Panc1 (cell line): ENCODE measurements around the gene XG.

ENCODE experiments used
- CTCF ChIP-seq: fragments of 450-650 bp; IDR thresholded peaks from 2 replicates; pipeline ENCODE4 v1.5.1; 2017; ENCODE audit warnings: mild to moderate bottlenecking
- SIN3A ChIP-seq: IDR thresholded peaks from 2 replicates; pipeline ENCODE4 v1.6.1; 2012; ENCODE audit warnings: low read depth, mild to moderate bottlenecking, low read length, moderate library complexity, borderline replicate concordance; ENCODE audit not compliant: insufficient read depth
- TF ChIP-seq, protein P1 (sequence below), 2 experiments: IDR thresholded peaks; 2 replicates each; pipeline ENCODE4 v1.6.1; 2011 to 2012; ENCODE audit warnings: low read depth in 2 of 2, control low read depth in 1 of 2, low read length in 1 of 2, mild to moderate bottlenecking in 1 of 2, moderate library complexity in 1 of 2; ENCODE audit not compliant: insufficient read depth in 1 of 2

GRCh38 chrX:2811271-2811670 is 59.4 kb downstream of the XG start:
- TF ChIP-seq CTCF (no peak), SIN3A (no peak)
- TF ChIP-seq, protein P1, sequence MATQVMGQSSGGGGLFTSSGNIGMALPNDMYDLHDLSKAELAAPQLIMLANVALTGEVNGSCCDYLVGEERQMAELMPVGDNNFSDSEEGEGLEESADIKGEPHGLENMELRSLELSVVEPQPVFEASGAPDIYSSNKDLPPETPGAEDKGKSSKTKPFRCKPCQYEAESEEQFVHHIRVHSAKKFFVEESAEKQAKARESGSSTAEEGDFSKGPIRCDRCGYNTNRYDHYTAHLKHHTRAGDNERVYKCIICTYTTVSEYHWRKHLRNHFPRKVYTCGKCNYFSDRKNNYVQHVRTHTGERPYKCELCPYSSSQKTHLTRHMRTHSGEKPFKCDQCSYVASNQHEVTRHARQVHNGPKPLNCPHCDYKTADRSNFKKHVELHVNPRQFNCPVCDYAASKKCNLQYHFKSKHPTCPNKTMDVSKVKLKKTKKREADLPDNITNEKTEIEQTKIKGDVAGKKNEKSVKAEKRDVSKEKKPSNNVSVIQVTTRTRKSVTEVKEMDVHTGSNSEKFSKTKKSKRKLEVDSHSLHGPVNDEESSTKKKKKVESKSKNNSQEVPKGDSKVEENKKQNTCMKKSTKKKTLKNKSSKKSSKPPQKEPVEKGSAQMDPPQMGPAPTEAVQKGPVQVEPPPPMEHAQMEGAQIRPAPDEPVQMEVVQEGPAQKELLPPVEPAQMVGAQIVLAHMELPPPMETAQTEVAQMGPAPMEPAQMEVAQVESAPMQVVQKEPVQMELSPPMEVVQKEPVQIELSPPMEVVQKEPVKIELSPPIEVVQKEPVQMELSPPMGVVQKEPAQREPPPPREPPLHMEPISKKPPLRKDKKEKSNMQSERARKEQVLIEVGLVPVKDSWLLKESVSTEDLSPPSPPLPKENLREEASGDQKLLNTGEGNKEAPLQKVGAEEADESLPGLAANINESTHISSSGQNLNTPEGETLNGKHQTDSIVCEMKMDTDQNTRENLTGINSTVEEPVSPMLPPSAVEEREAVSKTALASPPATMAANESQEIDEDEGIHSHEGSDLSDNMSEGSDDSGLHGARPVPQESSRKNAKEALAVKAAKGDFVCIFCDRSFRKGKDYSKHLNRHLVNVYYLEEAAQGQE (IDR thresholded peaks at IDR 0.05; ENCODE audit: insufficient read depth in 1 of 2, low read depth in 2 of 2, low read length in 1 of 2): no peak
